ENCODE measurements around the gene SRMS. TPM values are rescaled to one million over a fixed set of nuclear protein-coding genes. Genes with fewer than 3 reads are reported as not detected.

Gene SRMS
- total and polyA plus RNA-seq, 4 donors = 0.06 TPM; not detected in 3

DNA sequence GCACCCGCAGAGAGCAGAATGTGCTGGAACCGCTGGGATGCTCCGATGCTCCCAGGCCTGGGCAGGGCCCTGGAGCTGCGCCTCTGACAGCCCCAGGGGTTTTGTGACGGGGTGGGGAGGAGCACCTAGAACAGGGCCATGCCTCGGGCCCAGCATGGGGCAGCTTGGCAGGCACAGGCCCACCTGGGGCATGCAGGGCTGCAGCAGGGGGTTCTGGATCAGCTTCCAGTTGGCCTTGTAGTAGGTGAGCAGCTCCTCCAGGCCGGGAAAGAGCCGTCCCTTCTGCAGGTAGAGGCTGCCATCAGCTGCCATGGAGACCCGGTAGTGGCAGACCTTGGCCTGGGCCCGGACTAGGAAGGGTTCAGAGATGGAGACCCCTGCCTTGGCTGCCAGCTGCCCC is 4.4 kb downstream of the SRMS start:
- ATAC-seq (ENCODE audit: insufficient read depth, low FRiP score) (no peak), DNase-seq (no peak)
- no peaks in the 10 kb centered on the region for H3K36me3 ChIP-seq (ENCODE audit: control insufficient read depth in 4 of 4, insufficient read depth in 4 of 4, low read length in 4 of 4)
- TF ChIP-seq, protein P1, sequence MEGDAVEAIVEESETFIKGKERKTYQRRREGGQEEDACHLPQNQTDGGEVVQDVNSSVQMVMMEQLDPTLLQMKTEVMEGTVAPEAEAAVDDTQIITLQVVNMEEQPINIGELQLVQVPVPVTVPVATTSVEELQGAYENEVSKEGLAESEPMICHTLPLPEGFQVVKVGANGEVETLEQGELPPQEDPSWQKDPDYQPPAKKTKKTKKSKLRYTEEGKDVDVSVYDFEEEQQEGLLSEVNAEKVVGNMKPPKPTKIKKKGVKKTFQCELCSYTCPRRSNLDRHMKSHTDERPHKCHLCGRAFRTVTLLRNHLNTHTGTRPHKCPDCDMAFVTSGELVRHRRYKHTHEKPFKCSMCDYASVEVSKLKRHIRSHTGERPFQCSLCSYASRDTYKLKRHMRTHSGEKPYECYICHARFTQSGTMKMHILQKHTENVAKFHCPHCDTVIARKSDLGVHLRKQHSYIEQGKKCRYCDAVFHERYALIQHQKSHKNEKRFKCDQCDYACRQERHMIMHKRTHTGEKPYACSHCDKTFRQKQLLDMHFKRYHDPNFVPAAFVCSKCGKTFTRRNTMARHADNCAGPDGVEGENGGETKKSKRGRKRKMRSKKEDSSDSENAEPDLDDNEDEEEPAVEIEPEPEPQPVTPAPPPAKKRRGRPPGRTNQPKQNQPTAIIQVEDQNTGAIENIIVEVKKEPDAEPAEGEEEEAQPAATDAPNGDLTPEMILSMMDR (IDR thresholded peaks at IDR 0.05; ENCODE audit: control extremely low read depth, extremely low read depth) = no peak
- no peak overlapping the region for H3K27ac ChIP-seq (ENCODE audit: low read depth in 1 of 2, low read length in 1 of 2)
- H3K4me3 ChIP-seq = no peak overlapping the region
- H3K4me1 ChIP-seq (ENCODE audit: control insufficient read depth in 5 of 5, insufficient read depth in 5 of 5, low read length in 5 of 5) = no peaks in the 10 kb centered on the region
- no peak overlapping the region for H3K9ac ChIP-seq (ENCODE audit: insufficient read depth in 1 of 2, low read length in 2 of 2)
- peaks cover 0 to 16% (median 3%) of the 10 kb centered on the region in 3 donors for H3K27me3 ChIP-seq (ENCODE audit: control insufficient read depth in 3 of 3, insufficient read depth in 3 of 3, low read length in 2 of 3)
- WGBS, 2 donors = 87 to 89% methylated on average over 10 of the region's 10 CpGs
- no peaks in the 10 kb centered on the region for H3K9me3 ChIP-seq (ENCODE audit: control insufficient read depth in 4 of 4, insufficient read depth in 3 of 4, low read length in 3 of 4)

DNA sequence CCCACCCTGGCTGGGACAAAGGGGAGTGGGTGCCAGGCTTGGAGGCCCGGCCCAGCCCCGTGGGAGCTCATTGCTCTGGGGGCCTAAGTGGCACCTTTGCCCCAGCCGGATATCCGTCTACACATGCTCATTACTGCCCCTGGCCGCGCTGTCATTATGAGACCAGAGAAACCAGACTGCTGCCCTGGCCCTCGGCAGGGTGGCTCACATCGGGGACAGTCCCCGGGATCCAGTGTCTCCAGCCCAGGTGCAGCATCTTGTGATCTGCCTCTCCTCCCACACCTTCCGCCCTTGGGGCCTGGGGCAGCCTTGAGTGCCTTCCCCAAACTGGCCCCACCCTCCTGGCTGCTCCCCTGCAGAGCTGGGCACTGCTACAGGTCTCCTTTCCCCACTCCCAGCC is 4.9 kb downstream of the SRMS start:
- H3K36me3 ChIP-seq (ENCODE audit: control insufficient read depth in 4 of 4, insufficient read depth in 4 of 4, low read length in 4 of 4) = no peaks in the 10 kb centered on the region
- H3K4me3 ChIP-seq = no peak overlapping the region
- WGBS, 2 donors = 88 to 89% methylated on average over 10 of the region's 10 CpGs
- TF ChIP-seq, protein P1 (IDR thresholded peaks at IDR 0.05; ENCODE audit: control extremely low read depth, extremely low read depth) = no peak
- ATAC-seq (ENCODE audit: insufficient read depth, low FRiP score) = no peak
- H3K4me1 ChIP-seq (ENCODE audit: control insufficient read depth in 5 of 5, insufficient read depth in 5 of 5, low read length in 5 of 5) = no peaks in the 10 kb centered on the region
- H3K9ac ChIP-seq (ENCODE audit: insufficient read depth in 1 of 2, low read length in 2 of 2) = no peak overlapping the region
- DNase-seq = no peak
- no peak overlapping the region for H3K27ac ChIP-seq (ENCODE audit: low read depth in 1 of 2, low read length in 1 of 2)
- H3K9me3 ChIP-seq (ENCODE audit: control insufficient read depth in 4 of 4, insufficient read depth in 3 of 4, low read length in 3 of 4) = no peaks in the 10 kb centered on the region
- H3K27me3 ChIP-seq (ENCODE audit: control insufficient read depth in 3 of 3, insufficient read depth in 3 of 3, low read length in 2 of 3) = peaks cover 0 to 12% (median 0%) of the 10 kb centered on the region in 3 donors

DNA sequence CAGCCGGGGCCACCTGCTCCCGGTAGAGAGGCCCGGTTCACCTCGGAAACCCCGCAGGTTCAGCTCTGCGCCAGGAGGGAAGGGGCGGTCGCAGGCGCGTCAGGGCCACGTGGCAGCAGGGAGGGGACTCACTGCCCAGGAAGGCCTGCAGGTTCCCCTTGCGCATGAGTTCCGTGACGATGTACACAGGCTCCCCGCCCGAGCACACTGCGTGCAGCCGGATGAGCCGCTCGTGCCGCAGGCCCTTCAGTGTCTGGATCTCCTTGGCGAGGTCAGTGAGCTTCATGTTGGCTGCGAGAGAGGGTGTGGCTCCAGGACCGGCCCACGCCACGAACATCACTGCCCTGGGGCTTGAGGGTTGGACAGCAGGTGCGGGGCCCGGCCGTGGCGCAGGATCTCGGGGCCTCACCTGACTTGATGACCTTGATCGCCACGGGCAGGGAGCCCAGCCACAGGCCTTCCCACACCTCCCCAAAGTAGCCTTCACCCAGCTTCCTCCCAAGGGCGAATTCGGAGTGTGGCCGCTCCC is 5.5 kb downstream of the SRMS start:
- TF ChIP-seq, protein P1 (IDR thresholded peaks at IDR 0.05; ENCODE audit: control extremely low read depth, extremely low read depth) = no peak
- DNase-seq = no peak

DNA sequence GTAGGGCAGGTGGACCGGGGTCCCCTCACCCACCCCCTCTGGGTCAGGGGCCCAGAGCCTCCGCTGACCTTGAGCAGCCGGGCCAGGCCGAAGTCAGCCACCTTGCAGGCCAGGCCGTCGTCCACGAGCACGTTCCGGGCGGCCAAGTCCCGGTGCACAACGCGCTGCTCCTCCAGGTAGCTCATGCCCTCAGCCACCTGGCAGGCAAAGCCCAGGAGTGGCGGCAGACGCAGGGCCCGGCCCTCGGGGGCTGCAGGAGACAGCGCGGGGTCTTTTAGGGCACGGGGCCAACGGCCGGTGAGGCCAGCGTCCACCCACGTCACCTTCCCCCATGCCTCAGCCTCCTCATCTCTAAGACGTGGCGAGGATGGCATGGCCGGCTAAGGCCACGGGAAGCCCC is 6.2 kb downstream of the SRMS start:
- TF ChIP-seq, protein P1 (IDR thresholded peaks at IDR 0.05; ENCODE audit: control extremely low read depth, extremely low read depth) = no peak
- Histone ChIP-seq H3K27ac (ENCODE audit: low read depth in 1 of 2, low read length in 1 of 2) (no peak overlapping the region), H3K9ac (ENCODE audit: insufficient read depth in 1 of 2, low read length in 2 of 2) (no peak overlapping the region), H3K4me3 (no peak overlapping the region), H3K9me3 (ENCODE audit: control insufficient read depth in 4 of 4, insufficient read depth in 3 of 4, low read length in 3 of 4) (no peaks in the 10 kb centered on the region), H3K36me3 (ENCODE audit: control insufficient read depth in 4 of 4, insufficient read depth in 4 of 4, low read length in 4 of 4) (no peaks in the 10 kb centered on the region), H3K27me3 (ENCODE audit: control insufficient read depth in 3 of 3, insufficient read depth in 3 of 3, low read length in 2 of 3) (peaks cover 0 to 7% (median 0%) of the 10 kb centered on the region in 3 donors), H3K4me1 (ENCODE audit: control insufficient read depth in 5 of 5, insufficient read depth in 5 of 5, low read length in 5 of 5) (peaks cover 0 to 2% (median 0%) of the 10 kb centered on the region in 5 donors)
- DNase-seq (no peak), ATAC-seq (ENCODE audit: insufficient read depth, low FRiP score) (no peak)
- 92 to 94% methylated on average over 26 to 28 of the region's 28 CpGs for WGBS, 2 donors

More for the DNA sequence above, 5.5 kb downstream of the SRMS start:
- Histone ChIP-seq H3K36me3 (ENCODE audit: control insufficient read depth in 4 of 4, insufficient read depth in 4 of 4, low read length in 4 of 4) (no peaks in the 10 kb centered on the region), H3K27ac (ENCODE audit: low read depth in 1 of 2, low read length in 1 of 2) (no peak overlapping the region), H3K27me3 (ENCODE audit: control insufficient read depth in 3 of 3, insufficient read depth in 3 of 3, low read length in 2 of 3) (peaks cover 0 to 12% (median 0%) of the 10 kb centered on the region in 3 donors), H3K9me3 (ENCODE audit: control insufficient read depth in 4 of 4, insufficient read depth in 3 of 4, low read length in 3 of 4) (no peaks in the 10 kb centered on the region), H3K9ac (ENCODE audit: insufficient read depth in 1 of 2, low read length in 2 of 2) (no peak overlapping the region), H3K4me3 (no peak overlapping the region), H3K4me1 (ENCODE audit: control insufficient read depth in 5 of 5, insufficient read depth in 5 of 5, low read length in 5 of 5) (no peaks in the 10 kb centered on the region)
- WGBS, 2 donors = 84 to 93% methylated on average over 35 to 36 of the region's 36 CpGs
- ATAC-seq (ENCODE audit: insufficient read depth, low FRiP score) = no peak

Measured in lung (tissue), 12 donors.